LNCAP (cell line): ENCODE measurements around the gene FTO.

ENCODE experiments used
- CTCF ChIP-seq: fragments of 450-650 bp; IDR thresholded peaks from 2 replicates; pipeline ENCODE4 v1.5.1; 2017; ENCODE audit warnings: mild to moderate bottlenecking

The FTO gene

GRCh38 chr16:53960954-53961616 lies 257.1 kb downstream of the FTO start:
- no peak for TF ChIP-seq CTCF

- no peak for TF ChIP-seq CTCF
These were observed 258.1 kb downstream of the FTO start for GRCh38 chr16:53962041-53962440.

- TF ChIP-seq CTCF, result no peak
These were observed 260.3 kb downstream of the FTO start for GRCh38 chr16:53964145-53964790.

GRCh38 chr16:53966821-53967571 lies 263.0 kb downstream of the FTO start:
- no peak for TF ChIP-seq CTCF

DNA sequence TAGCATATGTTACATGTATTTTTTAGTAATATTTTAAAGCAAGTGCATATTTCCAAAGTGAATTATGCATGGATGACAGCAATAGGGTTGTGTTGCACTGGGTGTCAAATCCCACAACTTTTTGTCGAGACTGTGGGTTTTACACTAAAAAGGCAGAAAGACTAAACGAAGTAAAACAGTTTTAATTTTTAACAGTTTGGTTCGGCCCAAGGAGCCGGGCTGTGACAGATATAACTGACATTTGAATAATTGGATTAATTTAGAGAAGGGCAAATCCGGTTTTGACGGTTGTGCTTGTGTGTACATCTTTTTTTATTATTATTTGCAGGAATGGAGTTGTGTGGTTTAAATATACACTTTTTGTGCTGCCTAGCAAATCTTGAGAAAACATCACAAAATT lies 263.6 kb downstream of the FTO start:
- no peak for TF ChIP-seq CTCF

DNA sequence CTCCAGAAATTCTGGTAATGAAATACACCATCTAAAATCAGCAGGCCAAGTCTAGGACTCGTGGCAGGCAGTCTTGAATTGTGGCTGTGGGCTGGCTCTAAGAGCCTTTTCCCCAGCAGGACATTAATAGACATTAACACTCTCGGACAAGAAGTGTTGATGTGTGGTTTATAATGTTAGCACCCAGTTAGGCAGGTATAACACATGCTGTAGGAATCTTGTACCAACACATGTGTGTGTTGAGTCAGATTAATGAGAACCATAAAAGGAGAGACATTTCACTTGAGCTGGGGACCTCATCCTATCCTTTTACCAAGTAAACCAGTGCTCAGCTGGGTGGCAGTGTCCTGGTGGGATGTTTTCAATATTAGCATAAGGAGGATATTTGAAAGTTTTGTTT lies 264.5 kb downstream of the FTO start:
- no peak for TF ChIP-seq CTCF

DNA sequence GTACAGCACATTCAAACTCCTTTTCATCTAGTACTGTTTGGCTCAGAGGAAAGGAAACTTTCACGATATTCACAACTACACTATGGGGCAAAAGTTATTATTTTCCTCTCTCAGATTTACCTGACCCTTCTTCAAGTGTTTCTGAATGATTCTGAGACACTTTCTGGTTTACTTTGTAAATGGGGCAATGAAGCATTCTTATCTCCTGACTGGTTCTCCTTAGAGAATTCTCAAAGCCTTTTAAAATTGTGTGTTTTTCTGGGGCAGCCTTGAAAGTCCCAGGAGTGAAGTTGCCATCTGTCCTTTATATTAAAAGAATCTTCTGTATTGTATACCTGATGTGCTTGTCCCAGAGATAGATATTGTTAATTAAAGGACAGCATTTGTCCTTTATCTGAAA lies 264.9 kb downstream of the FTO start:
- TF ChIP-seq CTCF, result no peak
